Measurements from ENCODE around the gene NEK9.

Gene NEK9

DNA sequence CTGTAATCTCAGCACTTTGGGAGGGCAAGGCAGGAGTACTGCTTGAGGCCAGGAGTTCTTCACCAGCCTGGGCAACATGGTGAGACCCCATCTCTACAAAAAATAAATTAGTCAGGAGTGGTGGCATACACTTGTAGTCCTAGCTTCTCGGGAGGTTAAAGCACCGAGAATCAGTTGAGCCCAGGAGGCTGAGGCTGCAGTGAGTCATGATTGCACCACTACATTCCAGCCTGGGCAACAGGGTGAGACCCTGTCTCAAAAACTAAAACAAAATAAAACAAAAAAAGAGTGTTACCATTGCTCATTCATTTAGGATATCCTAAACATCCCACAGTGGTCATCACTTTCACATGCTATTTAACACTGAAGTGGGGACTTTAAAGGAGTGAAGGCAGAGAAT lies 7.8 kb downstream of the NEK9 start:
- no peak for TF ChIP-seq FOXP2 (optimal IDR thresholded peaks at IDR 0.05; ENCODE audit: borderline replicate concordance, extremely low read depth, extremely low read length, insufficient read depth)
- no peak for TF ChIP-seq POLR2AphosphoS5 (IDR thresholded peaks at IDR 0.05; ENCODE audit: low read depth, low read length)
- TF ChIP-seq, protein P1, sequence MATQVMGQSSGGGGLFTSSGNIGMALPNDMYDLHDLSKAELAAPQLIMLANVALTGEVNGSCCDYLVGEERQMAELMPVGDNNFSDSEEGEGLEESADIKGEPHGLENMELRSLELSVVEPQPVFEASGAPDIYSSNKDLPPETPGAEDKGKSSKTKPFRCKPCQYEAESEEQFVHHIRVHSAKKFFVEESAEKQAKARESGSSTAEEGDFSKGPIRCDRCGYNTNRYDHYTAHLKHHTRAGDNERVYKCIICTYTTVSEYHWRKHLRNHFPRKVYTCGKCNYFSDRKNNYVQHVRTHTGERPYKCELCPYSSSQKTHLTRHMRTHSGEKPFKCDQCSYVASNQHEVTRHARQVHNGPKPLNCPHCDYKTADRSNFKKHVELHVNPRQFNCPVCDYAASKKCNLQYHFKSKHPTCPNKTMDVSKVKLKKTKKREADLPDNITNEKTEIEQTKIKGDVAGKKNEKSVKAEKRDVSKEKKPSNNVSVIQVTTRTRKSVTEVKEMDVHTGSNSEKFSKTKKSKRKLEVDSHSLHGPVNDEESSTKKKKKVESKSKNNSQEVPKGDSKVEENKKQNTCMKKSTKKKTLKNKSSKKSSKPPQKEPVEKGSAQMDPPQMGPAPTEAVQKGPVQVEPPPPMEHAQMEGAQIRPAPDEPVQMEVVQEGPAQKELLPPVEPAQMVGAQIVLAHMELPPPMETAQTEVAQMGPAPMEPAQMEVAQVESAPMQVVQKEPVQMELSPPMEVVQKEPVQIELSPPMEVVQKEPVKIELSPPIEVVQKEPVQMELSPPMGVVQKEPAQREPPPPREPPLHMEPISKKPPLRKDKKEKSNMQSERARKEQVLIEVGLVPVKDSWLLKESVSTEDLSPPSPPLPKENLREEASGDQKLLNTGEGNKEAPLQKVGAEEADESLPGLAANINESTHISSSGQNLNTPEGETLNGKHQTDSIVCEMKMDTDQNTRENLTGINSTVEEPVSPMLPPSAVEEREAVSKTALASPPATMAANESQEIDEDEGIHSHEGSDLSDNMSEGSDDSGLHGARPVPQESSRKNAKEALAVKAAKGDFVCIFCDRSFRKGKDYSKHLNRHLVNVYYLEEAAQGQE (IDR thresholded peaks at IDR 0.05; ENCODE audit: insufficient read depth in 1 of 2, low read depth in 2 of 2, low read length in 2 of 2) = no peak

DNA sequence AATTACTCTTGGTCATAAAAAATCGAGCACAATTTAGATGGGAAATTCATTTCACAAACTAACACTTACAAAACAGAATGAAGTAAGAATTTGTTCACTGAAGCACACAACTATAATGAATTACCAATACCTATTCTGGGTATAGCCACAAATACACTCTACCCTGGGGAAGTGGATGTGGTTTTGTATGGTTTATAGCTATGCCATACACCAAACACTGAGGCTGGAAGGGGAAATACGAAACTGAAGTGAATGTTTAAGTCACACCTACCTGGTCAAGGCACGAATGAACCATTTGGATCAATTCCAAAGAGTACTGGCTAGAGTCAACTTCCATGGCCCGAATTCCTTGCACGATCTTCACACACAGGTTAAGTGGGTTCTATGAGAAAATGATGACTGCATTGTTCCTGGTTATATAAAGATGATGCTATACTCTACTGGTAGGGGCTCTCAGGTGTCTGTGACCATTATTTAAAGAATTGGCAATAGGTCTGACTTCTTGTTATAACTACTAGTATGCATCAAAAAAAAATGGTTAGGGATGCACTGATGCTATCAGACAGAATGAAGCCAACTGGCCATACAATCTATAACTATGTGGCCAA lies 12.8 kb downstream of the NEK9 start:
- no peak for TF ChIP-seq FOXP2 (optimal IDR thresholded peaks at IDR 0.05; ENCODE audit: borderline replicate concordance, extremely low read depth, extremely low read length, insufficient read depth)
- TF ChIP-seq SIN3A (IDR thresholded peaks at IDR 0.05; ENCODE audit: borderline replicate concordance, insufficient read depth, low read length) = no peak
- TF ChIP-seq POLR2AphosphoS5 (IDR thresholded peaks at IDR 0.05; ENCODE audit: low read depth, low read length) = no peak
- TF ChIP-seq TAF1 (IDR thresholded peaks at IDR 0.05; ENCODE audit: borderline replicate concordance, insufficient read depth, low read length) = no peak
- TF ChIP-seq, protein P1 (IDR thresholded peaks at IDR 0.05; ENCODE audit: insufficient read depth in 1 of 2, low read depth in 2 of 2, low read length in 2 of 2) = no peak

DNA sequence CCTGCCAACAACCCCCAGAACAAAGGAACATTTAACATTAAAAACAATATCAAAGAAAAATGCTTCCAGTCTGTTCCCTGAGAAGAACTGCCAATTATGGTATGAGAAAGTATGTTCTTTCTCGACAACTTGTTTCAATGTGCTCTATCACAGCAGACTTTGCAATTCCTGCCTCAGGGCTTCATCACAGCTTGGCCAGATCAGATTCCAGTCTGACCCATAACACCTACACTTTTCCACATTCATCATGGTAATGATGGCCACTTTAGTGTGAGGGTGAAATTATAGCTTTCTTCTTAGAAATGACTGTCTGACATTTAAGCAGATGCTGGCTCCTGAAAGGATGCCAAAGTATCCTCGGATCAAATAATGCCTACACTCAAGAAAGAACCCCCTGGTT lies 17.0 kb downstream of the NEK9 start:
- TF ChIP-seq SIN3A (IDR thresholded peaks at IDR 0.05; ENCODE audit: borderline replicate concordance, insufficient read depth, low read length) (no peak), POLR2AphosphoS5 (IDR thresholded peaks at IDR 0.05; ENCODE audit: low read depth, low read length) (no peak), FOXP2 (optimal IDR thresholded peaks at IDR 0.05; ENCODE audit: borderline replicate concordance, extremely low read depth, extremely low read length, insufficient read depth) (no peak), TAF1 (IDR thresholded peaks at IDR 0.05; ENCODE audit: borderline replicate concordance, insufficient read depth, low read length) (no peak)
- TF ChIP-seq, protein P1 (IDR thresholded peaks at IDR 0.05; ENCODE audit: insufficient read depth in 1 of 2, low read depth in 2 of 2, low read length in 2 of 2) = no peak

DNA sequence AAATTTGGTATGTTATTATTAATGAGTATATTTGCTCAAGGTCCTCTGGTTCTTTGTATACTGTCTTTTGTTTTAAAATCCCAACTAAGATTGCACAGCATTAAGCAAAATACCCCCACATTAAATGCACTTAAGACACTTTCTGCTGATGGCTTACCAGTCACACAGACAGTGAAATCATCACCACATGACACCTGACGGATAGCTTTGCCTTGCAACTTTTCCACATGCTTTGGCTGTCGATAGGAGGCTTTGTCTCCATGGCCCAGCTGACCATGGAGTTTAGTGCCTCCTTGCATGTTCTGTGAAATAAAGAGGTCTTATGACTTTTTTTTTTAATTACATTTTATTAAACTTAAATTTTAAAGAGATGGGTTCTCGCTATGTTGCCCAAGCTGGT lies 19.7 kb downstream of the NEK9 start:
- no peak for TF ChIP-seq SIN3A (IDR thresholded peaks at IDR 0.05; ENCODE audit: borderline replicate concordance, insufficient read depth, low read length)
- no peak for TF ChIP-seq TAF1 (IDR thresholded peaks at IDR 0.05; ENCODE audit: borderline replicate concordance, insufficient read depth, low read length)
- no peak for TF ChIP-seq POLR2AphosphoS5 (IDR thresholded peaks at IDR 0.05; ENCODE audit: low read depth, low read length)
- TF ChIP-seq, protein P1 (IDR thresholded peaks at IDR 0.05; ENCODE audit: insufficient read depth in 1 of 2, low read depth in 2 of 2, low read length in 2 of 2) = no peak
- no peak for TF ChIP-seq FOXP2 (optimal IDR thresholded peaks at IDR 0.05; ENCODE audit: borderline replicate concordance, extremely low read depth, extremely low read length, insufficient read depth)

GRCh38 chr14:75101491-75101890 lies 25.4 kb downstream of the NEK9 start:
- TF ChIP-seq FOXP2 (optimal IDR thresholded peaks at IDR 0.05; ENCODE audit: borderline replicate concordance, extremely low read depth, extremely low read length, insufficient read depth) (no peak), SIN3A (IDR thresholded peaks at IDR 0.05; ENCODE audit: borderline replicate concordance, insufficient read depth, low read length) (no peak), TAF1 (IDR thresholded peaks at IDR 0.05; ENCODE audit: borderline replicate concordance, insufficient read depth, low read length) (no peak), POLR2AphosphoS5 (IDR thresholded peaks at IDR 0.05; ENCODE audit: low read depth, low read length) (no peak)
- TF ChIP-seq, protein P1 (IDR thresholded peaks at IDR 0.05; ENCODE audit: insufficient read depth in 1 of 2, low read depth in 2 of 2, low read length in 2 of 2) = no peak
